Right ventricle myocardium inferior (tissue), 1 donor: Measurements from ENCODE around the gene OLFML2B. TPM values are rescaled to one million over a fixed set of nuclear protein-coding genes. Genes with fewer than 3 reads are reported as not detected.

Source experiments
- ATAC-seq: fragments of 200-7000 bp; cut with Tn5 transposase; one replicate; pipeline ENCODE4 v1.9.1; 2020; ENCODE audit warnings: mild to moderate bottlenecking, moderate library complexity
- DNase-seq: peaks from one replicate; pipeline ENCODE4 v3.0.0; 2021; ENCODE audit errors: missing footprints
- intact Hi-C: fragments of 100-400 bp; cut with DNase I; formaldehyde crosslinking; loops from one replicate; pipeline ENCODE4 v1.11.0; 2022
- total RNA-seq: library from RNA; stranded (reverse); fragmentation: NEBNext Ultra II Directional; extraction: Animal tissue kit (Norgen Biotek cat#: 25700); gene quantifications from one replicate; pipeline ENCODE4 v1.2.1, GENCODE V29; 2021
- donor health status: DM: no; HTN: yes; CAD: no; lungs with severe emphysema.

The OLFML2B gene
- total RNA-seq, 1 donor from 2014 or later: 4.2 TPM

DNA sequence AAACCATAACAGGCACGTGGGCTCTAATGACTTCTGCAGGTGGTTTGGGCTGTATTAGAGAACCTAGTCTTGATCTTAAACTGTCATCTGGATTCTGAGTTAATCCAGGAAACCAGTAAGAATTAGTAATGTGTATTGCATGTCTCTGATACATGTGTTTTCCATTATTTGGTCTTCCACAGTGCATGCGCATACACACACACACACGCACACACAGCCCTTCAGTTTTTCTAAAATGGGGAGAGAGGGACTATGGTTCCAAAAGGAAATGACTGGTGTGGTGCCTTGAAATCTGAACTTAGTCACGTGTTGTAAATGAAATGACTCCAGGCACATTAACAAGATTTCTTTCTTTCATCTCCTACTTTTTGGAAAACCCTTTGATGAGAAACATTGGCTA is 67.6 kb downstream of the OLFML2B start:
- ATAC-seq: peak; percentile 34
- intact Hi-C loops: no loop called here

DNA sequence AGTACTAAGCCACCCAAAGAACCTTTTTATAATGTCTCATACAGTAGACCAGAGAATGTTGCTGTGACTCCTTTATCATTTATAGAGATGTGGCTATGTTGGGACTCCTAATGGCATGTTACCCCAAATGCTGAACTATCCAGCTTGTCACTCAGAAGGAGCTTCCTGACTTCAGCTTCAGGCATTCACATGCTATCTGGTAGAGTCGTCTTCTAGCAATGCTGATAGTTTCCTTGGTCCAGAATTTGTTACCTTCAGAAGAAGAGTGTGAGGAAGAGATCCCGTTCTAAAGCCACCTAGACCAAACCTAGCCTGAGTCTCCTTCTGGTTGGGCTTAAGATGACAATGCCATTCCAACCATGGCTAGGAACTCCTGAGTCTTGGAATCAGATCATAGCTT is 68.1 kb downstream of the OLFML2B start:
- DNase-seq (no peak), ATAC-seq (no peak)
- intact Hi-C loops: no loop called here

More for the DNA sequence above, 67.6 kb downstream of the OLFML2B start:
- no peak for DNase-seq

DNA sequence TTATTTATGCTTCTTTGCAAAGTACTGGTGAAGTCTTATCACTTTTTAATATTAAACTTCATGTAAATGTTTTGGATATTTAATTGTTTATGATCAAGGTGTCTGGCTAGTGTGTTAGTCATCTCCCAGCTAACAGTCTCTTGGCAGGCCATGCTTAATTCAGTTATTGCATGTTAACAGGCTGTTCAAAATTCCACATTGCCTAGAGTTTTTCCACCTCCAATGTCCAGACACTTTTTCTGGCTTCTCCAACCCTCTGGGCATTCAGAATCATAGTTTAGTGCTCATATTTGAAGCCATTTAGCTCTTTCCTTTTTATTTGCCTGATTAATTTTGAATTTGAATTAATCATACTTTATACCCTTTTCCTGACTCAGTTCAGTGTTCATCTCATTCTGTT is 69.2 kb downstream of the OLFML2B start:
- no peak for ATAC-seq
- intact Hi-C loops: no loop called here
- no peak for DNase-seq

DNA sequence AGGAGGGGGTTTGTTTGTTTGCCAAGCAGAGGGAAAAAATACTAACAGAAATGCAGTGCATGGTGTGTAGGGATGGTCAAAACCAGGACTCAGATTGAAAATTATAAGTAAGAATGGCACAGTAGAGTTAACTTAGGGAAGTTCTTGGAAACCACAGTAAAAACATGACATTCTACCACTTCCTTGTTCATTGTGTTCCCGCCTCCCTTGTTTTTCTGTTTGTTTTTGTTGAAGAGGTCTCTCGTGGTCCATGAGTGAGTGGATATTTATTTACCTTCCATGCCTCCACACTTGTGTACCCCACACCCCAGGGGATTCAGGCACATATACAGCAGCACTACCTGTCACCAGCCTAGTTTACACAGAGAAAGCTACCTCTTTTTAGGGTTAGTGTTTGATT is 69.6 kb downstream of the OLFML2B start:
- intact Hi-C loops: no loop called here
- DNase-seq (no peak), ATAC-seq (no peak)

DNA sequence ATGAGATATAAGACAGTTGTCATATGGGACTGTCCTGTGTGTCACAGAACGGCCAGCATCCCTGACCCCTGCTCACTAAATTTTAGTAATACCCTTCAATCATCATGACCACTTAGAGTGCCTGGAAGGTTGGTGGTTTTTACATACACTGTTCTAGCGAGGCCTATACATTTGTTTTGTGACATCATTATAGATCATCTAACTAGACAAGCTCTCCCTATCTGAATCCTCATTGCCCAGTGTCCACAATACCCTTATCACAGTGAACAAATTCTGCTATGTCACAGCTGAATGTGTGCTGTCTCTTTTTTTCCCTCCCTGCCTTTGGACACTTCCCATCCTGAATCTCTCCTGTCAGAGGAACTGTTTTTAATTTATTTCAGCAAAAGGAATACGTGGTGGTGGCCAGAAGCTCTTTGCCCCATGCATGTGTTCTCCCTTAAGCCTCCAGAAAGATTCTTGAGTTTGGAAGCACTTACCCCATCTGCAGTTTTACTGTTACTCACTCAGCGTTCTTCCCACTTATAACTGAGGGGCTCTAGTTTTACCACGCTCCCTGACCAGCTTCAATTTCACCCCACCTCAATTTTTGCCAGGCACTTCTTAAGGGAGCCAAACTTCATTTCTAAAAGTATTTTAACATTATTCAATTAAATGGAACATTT is 70.3 kb downstream of the OLFML2B start:
- DNase-seq (no peak), ATAC-seq (no peak)
- intact Hi-C loops: no loop called here

DNA sequence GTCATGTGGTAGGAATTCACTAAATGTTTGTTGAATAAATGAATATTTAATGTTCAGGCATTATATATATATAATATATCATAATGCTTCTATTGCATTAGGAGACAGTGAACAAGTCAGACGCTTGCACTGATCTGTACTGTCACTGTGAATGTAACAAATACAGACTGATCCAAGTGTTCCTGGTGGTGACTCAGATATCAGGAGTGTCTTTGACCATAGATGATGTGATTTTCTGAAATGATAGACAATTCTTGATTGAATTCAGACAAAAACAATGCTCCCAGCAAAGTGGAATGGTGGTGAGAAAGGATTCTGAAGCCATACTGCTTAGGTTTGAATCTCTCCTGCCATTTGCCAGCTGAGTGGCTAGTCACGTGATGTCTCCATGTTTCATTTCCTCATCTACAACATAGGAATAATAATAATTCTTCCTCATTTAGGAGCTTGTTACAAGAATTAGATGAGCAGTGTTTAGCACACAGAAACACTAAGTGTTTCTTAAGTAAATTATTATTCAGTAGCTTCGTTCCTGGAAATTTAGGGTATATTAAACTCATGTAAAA is 71.0 kb downstream of the OLFML2B start:
- intact Hi-C loops: no loop called here
- DNase-seq (no peak), ATAC-seq (no peak)

DNA sequence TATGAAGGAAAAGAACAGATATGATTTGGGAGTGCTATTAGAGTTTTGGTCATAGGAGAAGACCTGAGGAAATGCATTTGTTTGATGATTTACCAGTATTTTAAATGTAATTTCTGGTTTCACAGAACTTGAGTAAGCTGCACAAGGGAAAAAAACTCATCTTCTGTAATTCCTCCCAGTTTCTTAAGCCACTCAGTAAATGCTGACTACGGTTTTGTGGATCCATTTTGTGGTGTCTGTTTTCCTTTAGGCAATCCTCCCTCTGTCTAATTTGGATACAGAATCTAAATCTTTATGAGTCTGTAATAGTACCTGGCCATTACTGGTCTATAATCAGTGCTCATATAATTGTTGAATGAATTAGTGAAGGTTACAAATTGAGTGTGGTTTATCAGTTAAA is 72.0 kb downstream of the OLFML2B start:
- ATAC-seq (no peak), DNase-seq (no peak)
- intact Hi-C loops: no loop called here

DNA sequence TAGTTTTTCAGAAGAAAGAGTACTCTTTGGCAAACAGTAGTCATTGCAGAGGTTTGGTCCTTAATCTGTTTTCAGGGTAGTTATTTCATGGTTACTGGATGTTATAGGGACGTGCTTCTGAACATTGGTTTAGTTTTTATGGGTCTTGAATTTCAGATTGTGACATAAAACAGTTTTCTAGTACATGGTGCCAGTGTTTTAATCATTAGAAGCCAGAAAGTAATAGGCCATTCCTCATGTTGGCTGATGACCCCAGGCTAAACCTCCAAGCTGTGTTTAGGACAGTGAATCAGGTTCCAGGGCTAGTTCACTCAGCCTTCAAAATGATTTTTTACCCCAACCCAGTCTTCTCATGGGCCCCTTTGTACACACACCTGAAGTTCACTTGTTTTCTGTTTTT is 73.3 kb downstream of the OLFML2B start:
- intact Hi-C loops: no loop called here
- ATAC-seq: no peak
- no peak for DNase-seq

DNA sequence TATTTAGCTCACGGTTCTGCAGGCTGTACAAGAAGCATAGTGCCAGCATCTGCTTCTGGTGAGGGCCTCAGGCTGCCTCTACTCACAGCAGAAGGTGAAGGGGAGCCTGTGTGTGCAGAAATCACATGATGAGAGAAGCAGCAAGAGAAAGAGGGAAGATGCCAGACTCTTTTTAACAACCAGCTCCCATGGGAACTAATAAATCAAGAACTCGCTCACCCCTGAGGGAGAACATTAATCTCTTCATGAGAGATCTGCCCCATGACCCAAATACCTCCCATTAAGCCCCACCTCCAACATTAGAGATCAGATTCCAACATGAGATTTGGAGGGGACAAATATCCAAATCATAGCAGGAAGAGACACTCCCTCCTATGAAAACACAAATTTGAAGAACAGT is 74.1 kb downstream of the OLFML2B start:
- no peak for ATAC-seq
- intact Hi-C loops: no loop called here
- no peak for DNase-seq

DNA sequence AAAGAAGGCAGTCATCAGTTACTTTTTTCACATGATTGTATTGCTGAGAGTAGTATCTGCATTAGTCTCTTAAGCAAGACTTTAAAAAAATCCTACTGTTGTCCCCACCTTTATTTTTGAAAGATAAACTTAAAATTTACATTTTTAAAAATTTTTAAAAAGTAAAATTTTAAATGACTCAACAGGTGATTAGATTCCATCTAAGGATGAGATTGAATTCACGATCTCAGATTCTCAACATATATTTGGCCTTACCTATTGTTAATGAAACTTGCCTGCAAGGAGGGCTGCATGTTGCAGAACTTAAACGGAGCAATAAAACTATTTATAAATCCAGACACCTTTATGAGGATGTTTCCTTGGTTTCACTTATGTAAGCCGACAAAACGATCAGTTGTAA is 75.2 kb downstream of the OLFML2B start:
- intact Hi-C loops: no loop called here
- DNase-seq (no peak), ATAC-seq (no peak)

DNA sequence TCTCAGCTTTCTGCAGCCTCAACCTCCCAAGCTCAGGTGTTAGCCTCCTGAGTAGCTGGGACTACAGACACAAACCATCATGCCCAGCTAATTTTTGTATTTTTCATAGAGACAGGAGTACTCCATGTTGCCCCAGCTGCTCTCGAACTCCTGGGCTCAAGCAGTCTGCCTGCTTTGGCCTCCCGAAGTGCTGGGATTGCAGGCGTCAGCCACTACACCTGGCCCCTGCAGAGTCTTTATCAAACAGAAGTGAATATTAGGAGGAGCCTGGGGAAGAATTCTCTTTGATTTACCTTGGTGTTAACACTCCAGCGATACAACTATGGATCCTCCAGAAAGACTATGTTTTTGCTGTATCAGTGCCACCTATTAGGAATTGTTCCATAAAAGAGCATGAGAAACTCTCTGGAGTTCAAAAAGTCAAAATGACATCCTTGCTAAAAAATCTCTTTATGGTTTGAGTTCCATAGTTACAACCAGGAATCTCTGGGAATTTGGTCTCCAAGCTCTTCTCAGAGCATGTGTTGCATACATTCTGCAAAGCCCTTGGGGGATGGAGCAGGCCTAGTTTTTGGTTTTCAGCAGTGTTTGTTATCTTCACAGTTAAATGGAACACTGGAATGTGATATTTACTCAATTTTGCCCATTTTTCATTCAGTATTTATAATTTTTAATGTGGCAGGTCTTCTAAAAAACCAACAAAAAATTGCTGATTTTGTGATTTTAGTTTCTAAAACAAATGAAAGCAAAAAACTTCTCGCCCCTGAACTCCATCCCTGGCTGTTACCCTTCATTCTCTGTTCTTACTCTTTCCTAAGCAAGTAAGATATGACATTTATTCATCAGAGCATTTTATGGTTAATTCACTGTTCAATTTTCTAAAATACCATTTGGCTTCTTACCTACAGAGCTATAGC is 77.3 kb downstream of the OLFML2B start:
- intact Hi-C loops: no loop called here
- no peak for ATAC-seq

DNA sequence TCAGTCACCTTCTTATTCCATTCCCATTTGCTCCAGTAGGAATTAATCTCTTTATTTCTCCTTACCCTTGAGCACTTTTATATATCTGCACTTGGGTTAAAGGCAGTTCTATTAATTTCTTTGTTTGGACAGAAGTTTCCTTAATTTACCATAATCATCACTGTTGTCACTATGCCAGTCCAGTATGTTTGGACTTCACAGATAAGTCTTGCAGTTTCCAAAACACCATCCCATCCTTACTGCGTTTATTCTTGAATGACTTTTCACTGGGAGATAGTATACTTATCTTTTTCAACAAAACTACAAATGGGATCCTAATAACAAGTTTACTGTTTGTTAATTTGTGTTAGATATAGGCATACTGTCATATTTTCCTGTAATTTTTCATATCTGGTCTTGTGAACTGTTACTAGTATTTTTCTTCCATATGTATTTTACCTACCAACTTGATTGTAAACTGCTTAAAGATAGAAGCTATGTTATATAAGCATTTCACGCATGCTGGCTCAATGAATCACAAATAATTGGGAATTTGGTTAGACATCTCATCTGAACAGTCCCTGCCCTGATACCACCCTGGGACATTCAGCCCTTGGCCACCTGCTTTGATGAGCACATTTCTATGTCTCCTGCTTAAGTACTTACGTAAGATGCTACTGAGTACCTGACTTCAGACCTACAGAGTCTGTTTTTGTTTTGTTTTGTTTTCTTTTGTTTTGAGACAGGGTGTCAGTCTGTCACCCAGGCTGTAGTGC is 78.2 kb downstream of the OLFML2B start:
- intact Hi-C loops: no loop called here
- no peak for ATAC-seq
- no peak for DNase-seq

More for the DNA sequence above, 77.3 kb downstream of the OLFML2B start:
- DNase-seq: no peak

DNA sequence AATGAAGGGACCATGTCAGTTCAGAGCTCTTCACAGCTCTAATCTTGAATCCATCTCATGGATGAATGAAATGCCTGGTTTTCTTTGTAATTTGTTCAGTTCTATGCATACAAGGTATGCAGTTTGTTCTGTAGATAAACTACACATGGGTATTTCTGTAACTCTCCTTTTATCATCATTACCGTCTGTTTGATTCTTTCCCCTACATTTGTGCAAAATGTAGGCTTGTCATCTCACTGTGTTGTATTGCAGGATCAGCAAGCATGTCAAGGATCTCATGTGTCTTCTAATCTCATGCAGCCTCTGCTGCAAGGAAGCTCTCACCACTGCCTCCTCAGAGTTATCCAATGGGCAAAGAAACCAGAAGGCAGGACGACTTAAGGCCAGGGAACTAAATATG is 79.3 kb downstream of the OLFML2B start:
- DNase-seq (no peak), ATAC-seq (no peak)
- intact Hi-C loops: no loop called here

DNA sequence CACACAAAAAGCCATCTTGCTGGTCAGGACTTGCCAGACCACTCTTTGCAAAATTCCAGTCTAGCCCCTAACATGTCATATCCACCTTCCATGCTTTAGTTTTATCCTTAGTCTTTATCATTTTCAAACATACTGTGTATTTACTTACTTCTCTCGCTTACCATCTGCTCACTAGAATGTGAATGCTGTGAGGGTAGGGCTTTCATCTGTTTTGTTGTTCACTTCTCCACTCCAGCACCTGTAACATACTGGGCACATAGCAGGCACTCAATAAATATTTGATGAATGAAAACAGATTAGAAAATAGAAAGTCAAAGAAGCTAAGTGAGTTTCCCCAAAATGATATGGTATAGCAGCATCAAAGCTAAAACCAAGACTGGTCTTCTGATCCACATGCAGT is 79.9 kb downstream of the OLFML2B start:
- ATAC-seq: no peak
- DNase-seq: no peak
- intact Hi-C loops: no loop called here

DNA sequence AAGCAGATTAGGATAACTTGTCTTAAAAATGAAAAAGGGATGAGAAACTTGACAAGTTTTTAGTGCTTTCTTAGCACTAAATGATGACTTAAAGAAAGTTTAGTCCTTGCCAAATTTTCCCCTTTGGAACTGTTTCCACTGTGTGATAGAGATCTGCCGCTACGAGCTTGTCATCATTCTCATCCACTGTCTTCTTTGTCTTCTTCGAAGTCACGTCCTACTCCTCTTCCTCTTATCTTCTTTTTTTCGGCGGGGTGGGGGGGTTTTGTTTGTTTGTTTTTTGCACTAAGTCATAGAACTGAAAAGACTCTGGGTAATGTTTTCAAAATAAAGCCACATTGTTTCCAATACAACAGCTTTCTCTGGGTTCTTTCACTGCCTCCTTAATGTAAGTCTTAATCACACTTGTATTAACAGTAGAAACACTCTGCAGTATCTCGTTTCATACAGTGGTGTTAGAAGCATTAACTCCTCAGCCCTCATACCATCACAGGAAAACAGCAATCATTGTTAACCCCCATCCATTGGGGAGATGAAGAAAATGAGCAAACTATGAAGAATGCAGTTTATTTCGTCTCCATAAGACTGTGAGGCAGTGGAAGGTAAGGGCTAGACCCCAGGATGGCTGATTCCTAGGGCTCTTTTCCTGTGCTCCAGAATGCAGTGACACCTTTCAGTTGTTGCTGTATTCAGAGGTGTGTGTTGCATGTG is 81.8 kb downstream of the OLFML2B start:
- no peak for DNase-seq
- intact Hi-C loops: no loop called here
- ATAC-seq: no peak

DNA sequence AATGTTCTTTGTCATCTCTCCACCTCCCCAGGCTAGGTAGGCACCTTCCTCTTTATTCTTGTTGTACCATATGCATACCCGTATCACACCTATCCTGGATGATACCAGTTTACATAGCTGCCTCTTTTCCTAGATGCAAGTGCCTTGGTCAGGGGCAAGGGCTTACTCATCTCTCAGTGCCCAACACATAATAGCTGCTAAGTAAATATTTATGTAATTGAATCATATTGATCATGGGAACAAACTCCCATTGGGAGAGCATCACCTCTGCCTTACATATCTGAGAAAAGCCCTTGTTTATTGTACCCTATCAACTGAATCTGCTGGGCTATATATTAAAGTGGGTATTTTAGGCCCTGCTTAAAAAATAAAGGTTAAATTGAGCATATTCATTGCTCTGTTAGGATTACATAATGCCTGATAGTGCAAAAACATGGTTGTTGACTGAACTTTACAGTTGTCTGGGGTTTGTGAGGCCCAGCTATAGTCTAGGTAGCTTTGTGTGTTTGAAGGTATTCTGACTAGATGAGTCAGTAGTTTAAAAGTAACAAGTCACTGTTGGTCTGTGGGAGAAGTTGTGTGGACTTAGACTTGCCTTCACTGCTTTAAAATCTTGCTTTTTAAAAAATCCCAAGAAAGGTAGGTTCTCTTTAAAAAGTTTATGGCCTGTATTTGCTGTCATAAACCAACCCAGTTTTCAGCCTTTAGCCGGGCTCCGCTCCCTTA is 82.6 kb downstream of the OLFML2B start:
- intact Hi-C loops: no loop called here
- ATAC-seq (no peak), DNase-seq (no peak)

DNA sequence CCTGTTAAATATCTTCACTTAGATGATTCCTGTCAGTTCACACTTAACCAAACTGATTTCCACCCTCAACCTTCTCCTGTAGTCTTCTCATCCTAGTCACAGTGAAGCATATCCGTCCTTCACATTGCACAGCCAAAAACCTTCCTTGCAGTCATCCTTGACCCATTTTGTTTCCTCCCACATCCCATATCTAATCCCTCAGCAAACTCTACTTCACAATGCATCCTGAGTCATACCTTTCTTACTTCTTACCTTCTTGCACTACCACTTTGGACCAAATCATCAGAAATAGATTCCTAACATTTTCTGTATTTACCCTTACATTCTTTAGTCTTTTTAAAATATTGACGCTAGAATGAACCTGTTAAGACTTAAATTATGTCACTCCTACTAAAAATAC is 86.9 kb downstream of the OLFML2B start:
- ATAC-seq (no peak), DNase-seq (no peak)
- intact Hi-C loops: no loop called here

DNA sequence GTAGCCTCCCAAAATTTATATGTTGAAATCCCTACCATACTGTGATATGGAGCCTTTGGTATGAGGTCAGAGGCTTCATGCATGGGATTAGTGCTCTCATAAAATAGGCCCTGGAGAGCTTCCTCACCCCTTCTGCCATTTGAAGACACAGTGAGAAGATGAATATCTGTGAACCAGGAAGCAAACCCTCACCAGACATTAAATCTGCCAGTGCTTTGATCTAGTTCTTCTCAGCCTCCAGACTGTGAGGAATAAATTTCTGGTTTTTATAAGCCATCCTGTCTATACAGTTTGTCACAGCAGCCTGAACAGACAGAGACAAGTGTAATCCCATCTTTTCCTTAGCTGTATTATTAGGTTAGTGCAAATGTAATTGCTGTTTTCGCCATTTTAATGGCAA is 88.4 kb downstream of the OLFML2B start:
- ATAC-seq (no peak), DNase-seq (no peak)
- intact Hi-C loops: no loop called here
